Bronchus fibroblast of lung (primary cell): Measurements from ENCODE around the gene SEC14L2. TPM values are rescaled to one million over a fixed set of nuclear protein-coding genes. Genes with fewer than 3 reads are reported as not detected.

Source experiments
- total RNA-seq: library from RNA; depleted of rRNA; stranded (reverse); fragments of >200 nt; gene quantifications from 2 replicates; pipeline ENCODE4 v1.2.3, GENCODE V29; 2015

The SEC14L2 gene
- total RNA-seq = 16.4 and 21.4 TPM in 2 replicates

GRCh38 chr22:30396871-30397655 is at the start of gene SEC14L2:
TSS of gene SEC14L2 (plus strand) at chr22:30397018. CDS start at chr22:30397117, 99 bp downstream.

GRCh38 chr22:30356449-30357235 is 40.2 kb upstream of the SEC14L2 start, which contains the start of the genes CCDC157 and SF3A1:
TSS of gene CCDC157 (plus strand) at chr22:30357007. CDS start at chr22:30366001, 8,994 bp downstream.
TSS of gene SF3A1 (minus strand) at chr22:30356894. CDS start at chr22:30356792, 102 bp downstream.

DNA sequence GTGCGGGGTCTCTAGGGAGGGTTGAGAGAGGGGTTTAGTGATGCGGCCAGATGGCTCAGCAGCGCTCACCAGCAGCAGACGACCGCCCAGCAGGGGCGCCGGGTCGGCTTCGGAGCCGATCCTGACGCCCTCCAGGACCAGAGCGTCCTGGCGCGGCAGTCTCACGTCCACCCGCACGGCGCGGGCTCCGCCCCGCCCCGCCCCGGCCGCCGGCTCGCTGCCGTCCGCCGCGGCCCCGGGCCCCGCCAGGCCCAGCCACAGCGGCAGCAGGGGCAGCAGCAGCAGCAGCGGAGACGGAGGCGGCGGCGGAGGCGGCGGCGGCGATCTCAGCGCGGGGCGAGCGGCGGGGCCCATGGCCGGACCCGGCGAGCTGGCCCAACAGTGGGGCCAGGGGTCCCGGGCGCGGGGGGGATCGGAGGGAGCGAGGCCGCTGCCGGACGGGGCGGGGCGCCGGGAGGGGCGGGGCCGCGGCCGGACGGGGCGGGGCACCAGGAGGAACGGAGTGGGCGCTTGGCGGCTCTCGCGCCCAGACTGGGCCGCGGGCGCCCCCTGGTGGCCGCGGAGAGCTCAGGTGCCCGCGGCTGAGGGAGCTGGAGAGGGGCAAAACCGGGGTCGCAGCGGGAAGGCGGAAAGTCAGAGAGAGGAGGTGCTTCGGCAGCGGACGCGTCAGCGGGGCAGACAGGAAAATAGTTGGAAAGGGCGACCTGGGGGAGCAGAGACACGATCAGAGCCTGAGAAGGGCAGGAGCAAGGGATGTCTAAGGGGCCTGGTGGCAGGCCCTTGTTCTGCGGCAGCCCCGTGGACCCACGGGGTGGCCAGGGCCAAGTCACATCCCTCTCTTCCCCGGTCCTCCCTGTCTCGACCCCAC is 9.6 kb upstream of the SEC14L2 start, which contains the start of gene RNF215:
Gene RNF215 (minus strand): TSS at position 452 of the 868 bp plus-strand sequence. CDS start 98 bp downstream, at position 354.

DNA sequence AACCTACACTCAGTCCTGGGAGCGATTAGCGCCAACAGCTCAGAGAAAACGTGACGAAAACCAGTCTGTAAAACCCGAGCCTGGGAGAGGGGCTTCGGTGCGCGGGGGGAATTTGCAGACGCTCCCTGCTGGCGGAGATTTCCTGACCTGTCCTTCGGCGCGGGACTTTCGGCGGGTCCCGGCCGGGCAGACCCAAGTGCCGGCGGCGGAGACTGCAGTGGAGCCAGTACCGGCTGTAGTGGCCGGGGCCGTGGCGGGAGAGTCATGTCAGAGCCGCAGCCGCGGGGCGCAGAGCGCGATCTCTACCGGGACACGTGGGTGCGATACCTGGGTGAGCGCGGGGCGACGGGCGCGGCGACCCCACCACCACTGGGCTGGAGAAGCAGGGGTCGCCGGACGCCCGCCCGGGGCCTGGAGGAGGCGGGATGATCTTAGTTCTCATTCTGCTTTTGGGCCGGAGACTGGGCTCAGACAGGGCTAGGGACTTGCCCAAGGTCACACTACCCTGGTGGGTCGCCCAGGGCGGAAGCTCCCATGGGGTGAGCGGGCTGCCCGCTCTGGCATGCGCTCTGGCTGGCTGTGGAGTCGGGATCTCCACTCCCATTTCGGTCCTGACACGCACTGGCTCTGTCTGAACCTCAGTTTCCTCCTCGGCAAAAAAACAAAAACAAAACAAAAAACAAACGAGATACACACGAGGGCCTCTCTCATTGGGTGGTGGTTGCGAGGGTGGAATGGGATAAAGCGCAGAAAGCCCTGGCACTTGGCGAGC is 29.0 kb downstream of the SEC14L2 start, which contains the start of gene MTFP1:
Gene MTFP1 (plus strand): TSS at position 153 of the 772 bp plus-strand sequence. CDS start 112 bp downstream, at position 265.

DNA sequence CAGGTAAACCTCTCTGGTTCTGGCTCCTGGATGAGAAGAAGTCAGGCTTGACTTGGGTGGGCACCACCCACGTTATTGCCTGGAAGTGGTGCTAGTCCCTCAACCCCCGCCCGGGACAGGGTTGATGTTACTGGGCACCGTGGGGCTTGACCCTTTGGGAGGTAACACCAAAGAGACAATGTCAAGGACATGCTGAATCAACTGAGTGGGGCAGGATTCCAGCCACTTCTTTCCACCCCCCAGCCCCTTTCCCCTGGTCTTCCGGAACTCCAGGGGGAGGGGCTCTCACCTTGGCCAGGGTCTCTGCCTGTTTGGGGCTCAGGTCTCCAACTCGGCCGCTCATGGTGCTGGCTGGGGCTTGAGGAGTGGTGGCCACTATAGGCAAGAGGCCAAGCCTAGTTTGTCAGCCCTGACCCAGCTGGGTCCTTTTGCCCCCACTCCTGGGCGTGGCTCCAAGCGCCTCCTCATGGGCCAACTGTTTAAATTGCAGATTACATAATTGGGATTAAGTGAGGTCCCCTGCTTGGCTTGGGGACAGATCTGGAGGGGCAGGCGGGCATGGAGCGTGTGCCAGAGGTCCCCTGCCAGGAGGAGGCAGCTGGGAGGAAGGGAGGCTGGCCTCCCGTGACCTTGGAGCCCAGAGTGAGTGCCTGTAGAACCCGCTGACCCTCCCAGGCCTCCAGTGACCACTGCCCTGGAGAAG is 74.9 kb downstream of the SEC14L2 start, which contains the start of gene SEC14L3:
Gene SEC14L3 (minus strand): TSS at position 402 of the 703 bp plus-strand sequence. CDS start 59 bp downstream, at position 343.

Other genes with a start within 250 kb of the SEC14L2 start
- gene LIF, start 150.3 kb upstream of the SEC14L2 start, total RNA-seq = 2.4 and 2.9 TPM in 2 replicates
- gene OSM, start 130.2 kb upstream of the SEC14L2 start, total RNA-seq = not detected in 2 replicates
- gene CASTOR1, start 107.5 kb upstream of the SEC14L2 start, total RNA-seq = 5.4 and 12.6 TPM in 2 replicates
- 18.7 and 19.3 TPM in 2 replicates for gene TBC1D10A, start 70.1 kb upstream of the SEC14L2 start, total RNA-seq
- 46.1 and 64.5 TPM in 2 replicates for gene SF3A1, start 40.1 kb upstream of the SEC14L2 start, total RNA-seq
- 3.4 and 4.6 TPM in 2 replicates for gene CCDC157, start 40.0 kb upstream of the SEC14L2 start, total RNA-seq
- gene RNF215, start 9.6 kb upstream of the SEC14L2 start, total RNA-seq = 16.6 and 18.8 TPM in 2 replicates
- gene MTFP1, start 28.8 kb downstream of the SEC14L2 start, total RNA-seq = 27.1 and 27.5 TPM in 2 replicates
- not detected in 2 replicates for gene SEC14L3, start 75.0 kb downstream of the SEC14L2 start, total RNA-seq
- 0.17 TPM in 1 of 2 replicates, not detected in the other for gene SEC14L4, start 108.7 kb downstream of the SEC14L2 start, total RNA-seq
- under 0.01 and 0.50 TPM in 2 replicates for gene SEC14L6, start 149.7 kb downstream of the SEC14L2 start, total RNA-seq
- 0.17 and 0.30 TPM in 2 replicates for gene GAL3ST1, start 177.6 kb downstream of the SEC14L2 start, total RNA-seq
- gene PES1, start 194.9 kb downstream of the SEC14L2 start, total RNA-seq = 71.7 and 95.5 TPM in 2 replicates
- gene TCN2, start 210.2 kb downstream of the SEC14L2 start, total RNA-seq = 11.1 and 15.2 TPM in 2 replicates
- gene SLC35E4, start 238.8 kb downstream of the SEC14L2 start, total RNA-seq = 9.8 and 12.4 TPM in 2 replicates